HL-60 (cell line): ENCODE data around the gene EPB42.

Source experiments
- DNase-seq, 2 experiments: peaks; one replicate each; pipeline ENCODE4 v3.0.0-alpha.2; 2010 to 2020; ENCODE audit warnings: low read depth in 1 of 2, low spot score in 1 of 2
- H3K27ac ChIP-seq: fragments of 250-450 bp; sonication (Bioruptor Pico); replicated peaks from 2 replicates; pipeline ENCODE4 v1.5.1; 2020; ENCODE audit warnings: mild to moderate bottlenecking, moderate library complexity
- H3K27me3 ChIP-seq: fragments of 250-450 bp; sonication (Bioruptor Pico); 2 replicates; pipeline ENCODE4 v1.5.1; 2021; ENCODE audit warnings: mild to moderate bottlenecking, moderate library complexity; ENCODE audit not compliant: insufficient read depth, poor library complexity, severe bottlenecking
- H3K4me3 ChIP-seq: replicated peaks from 2 replicates; pipeline ENCODE4 v1.5.1; 2011; ENCODE audit warnings: mild to moderate bottlenecking, control low read depth, low read length; ENCODE audit not compliant: insufficient read depth
- GABPA ChIP-seq: IDR thresholded peaks from 2 replicates; pipeline ENCODE4 v1.6.1; 2012; ENCODE audit warnings: low read depth
- POLR2AphosphoS5 ChIP-seq: IDR thresholded peaks from 2 replicates; pipeline ENCODE4 v1.6.1; 2012; ENCODE audit warnings: low read depth
- REST ChIP-seq: IDR thresholded peaks from 2 replicates; pipeline ENCODE4 v1.6.1; 2012; ENCODE audit warnings: low read depth; ENCODE audit not compliant: insufficient replicate concordance
- SPI1 ChIP-seq: IDR thresholded peaks from 2 replicates; pipeline ENCODE4 v1.6.1; 2012; ENCODE audit warnings: low read depth, mild to moderate bottlenecking, borderline replicate concordance
- TF ChIP-seq, protein P1 (sequence below): IDR thresholded peaks from one replicate; pipeline ENCODE4 v1.5.1; 2011; ENCODE audit warnings: low read length, control low read depth, inconsistent platforms; ENCODE audit not compliant: insufficient read depth

Gene EPB42

DNA sequence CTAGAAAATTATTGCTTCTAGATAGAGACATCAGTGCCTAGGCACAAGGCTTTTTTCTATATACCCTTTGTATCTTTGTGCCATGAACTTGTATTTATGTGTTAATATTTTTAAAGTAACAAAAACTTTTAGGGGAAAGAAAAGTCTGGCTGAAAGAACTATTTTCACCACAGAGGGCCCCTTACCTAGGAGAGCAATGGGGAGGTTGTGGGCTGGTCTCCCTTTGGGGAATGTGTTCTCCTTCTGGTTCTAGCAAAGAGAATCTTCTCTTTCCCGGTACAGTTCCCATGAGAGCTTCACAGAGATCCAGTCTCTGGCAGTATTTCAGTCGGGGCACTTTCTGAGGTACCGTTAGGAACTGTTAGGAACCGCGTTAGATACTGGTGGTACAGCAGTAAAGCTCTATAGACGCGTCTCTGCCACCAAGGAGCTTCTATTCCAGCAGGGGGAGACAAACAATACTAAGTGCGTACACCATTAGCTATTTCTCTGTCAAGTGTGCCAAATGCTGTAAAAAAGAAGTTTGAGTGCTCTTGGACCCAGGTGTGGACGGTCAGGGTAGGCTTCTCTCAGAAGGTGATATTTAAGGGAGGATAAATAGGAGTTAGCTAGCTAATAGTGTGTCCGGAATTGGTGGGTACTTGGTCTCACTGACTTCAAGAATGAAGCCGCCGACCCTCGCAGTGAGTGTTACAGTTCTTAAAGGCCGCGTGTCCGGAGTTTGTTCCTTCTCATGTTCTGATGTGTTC, 4.6 kb upstream of the EPB42 start:
- no peak overlapping the region for H3K27ac ChIP-seq
- TF ChIP-seq REST (no peak), POLR2AphosphoS5 (no peak), SPI1 (no peak), GABPA (no peak)
- TF ChIP-seq, protein P1, sequence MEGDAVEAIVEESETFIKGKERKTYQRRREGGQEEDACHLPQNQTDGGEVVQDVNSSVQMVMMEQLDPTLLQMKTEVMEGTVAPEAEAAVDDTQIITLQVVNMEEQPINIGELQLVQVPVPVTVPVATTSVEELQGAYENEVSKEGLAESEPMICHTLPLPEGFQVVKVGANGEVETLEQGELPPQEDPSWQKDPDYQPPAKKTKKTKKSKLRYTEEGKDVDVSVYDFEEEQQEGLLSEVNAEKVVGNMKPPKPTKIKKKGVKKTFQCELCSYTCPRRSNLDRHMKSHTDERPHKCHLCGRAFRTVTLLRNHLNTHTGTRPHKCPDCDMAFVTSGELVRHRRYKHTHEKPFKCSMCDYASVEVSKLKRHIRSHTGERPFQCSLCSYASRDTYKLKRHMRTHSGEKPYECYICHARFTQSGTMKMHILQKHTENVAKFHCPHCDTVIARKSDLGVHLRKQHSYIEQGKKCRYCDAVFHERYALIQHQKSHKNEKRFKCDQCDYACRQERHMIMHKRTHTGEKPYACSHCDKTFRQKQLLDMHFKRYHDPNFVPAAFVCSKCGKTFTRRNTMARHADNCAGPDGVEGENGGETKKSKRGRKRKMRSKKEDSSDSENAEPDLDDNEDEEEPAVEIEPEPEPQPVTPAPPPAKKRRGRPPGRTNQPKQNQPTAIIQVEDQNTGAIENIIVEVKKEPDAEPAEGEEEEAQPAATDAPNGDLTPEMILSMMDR = peak; percentile 86
- H3K27me3 ChIP-seq = no peaks in the 10 kb centered on the region
- DNase-seq = peak in 1 of 2 experiments; percentile 81
- no peak overlapping the region for H3K4me3 ChIP-seq

GRCh38 chr15:43221422-43221821, 604 bp upstream of the EPB42 start:
- no peak for DNase-seq
- TF ChIP-seq GABPA = no peak
- no peak for TF ChIP-seq SPI1
- no peak for TF ChIP-seq POLR2AphosphoS5
- TF ChIP-seq REST = no peak
- TF ChIP-seq, protein P1 = no peak
- Histone ChIP-seq H3K27me3 (no peaks in the 10 kb centered on the region), H3K4me3 (no peak overlapping the region), H3K27ac (no peak overlapping the region)

DNA sequence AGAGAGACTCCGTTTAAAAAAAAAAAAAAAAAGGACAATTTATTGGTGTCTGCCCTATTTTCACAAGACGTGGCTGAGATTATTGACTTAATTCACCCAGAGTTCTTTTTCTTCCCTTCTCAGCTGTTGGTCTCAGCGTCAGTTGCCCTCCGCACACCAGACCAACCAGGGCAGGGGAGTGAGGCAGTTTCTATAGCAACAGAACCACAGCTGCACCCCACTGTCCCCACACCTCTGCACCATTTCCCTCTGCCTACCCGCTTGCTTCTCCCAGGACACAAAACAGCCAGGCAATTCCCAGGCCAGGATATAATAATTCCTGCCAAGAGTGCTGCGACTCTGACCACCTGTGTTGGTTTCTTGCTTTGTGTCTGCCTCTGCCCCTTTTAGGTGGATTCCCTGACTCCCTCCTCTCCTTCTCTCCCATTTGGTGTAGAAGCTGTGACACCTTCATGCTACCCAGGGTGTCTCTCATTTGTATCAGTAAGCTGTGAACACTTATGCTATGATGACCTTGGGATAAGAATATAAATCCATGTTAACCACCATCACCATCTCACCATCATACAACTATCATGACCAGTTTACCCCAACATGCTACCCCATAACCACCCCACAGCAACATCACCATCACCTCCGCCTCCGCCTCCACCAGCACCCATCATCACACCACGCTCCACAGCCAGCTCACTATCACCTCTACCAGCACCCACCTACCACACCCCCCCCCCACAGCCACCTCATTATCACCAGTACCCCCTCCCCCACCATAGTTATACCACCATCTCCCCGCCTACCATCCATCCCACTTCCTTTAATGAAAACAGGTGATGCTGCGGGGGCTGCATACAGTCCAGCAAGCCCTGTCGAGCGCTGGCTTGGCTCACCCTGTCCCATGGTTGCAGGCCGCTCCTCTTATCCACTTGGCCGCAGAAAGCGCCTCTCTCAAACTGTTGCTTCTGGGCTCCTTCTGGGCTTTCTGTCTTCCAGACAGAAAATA, 589 bp downstream of the EPB42 start:
- no peak for TF ChIP-seq GABPA
- TF ChIP-seq REST = no peak
- TF ChIP-seq, protein P1 = no peak
- TF ChIP-seq POLR2AphosphoS5 = no peak
- no peak for TF ChIP-seq SPI1
- Histone ChIP-seq H3K4me3 (no peak overlapping the region), H3K27me3 (no peaks in the 10 kb centered on the region), H3K27ac (no peak overlapping the region)
- DNase-seq = no peak
